AG08395 (cell line): Measurements from ENCODE around the gene TBKBP1.
A peak's percentile ranks its signal among the peaks of the same experiment; 100 is the strongest.

Experiments used
- DNase-seq: peaks from one replicate; pipeline ENCODE4 v3.0.0; 2012; ENCODE audit warnings: mixed read lengths, low spot score

The TBKBP1 gene

GRCh38 chr17:47715669-47716325 lies 21.8 kb downstream of the TBKBP1 start:
- no peak for DNase-seq

GRCh38 chr17:47716375-47716774 lies 22.4 kb downstream of the TBKBP1 start:
- no peak for DNase-seq

GRCh38 chr17:47717261-47717697 lies 23.3 kb downstream of the TBKBP1 start:
- no peak for DNase-seq

- no peak for DNase-seq
Observed at GRCh38 chr17:47717979-47718621, 24.1 kb downstream of the TBKBP1 start.

GRCh38 chr17:47718634-47719405 lies 24.9 kb downstream of the TBKBP1 start:
- no peak for DNase-seq

- DNase-seq: peak; percentile 80
Observed at GRCh38 chr17:47719411-47720152, 25.6 kb downstream of the TBKBP1 start.

GRCh38 chr17:47720196-47720595 lies 26.2 kb downstream of the TBKBP1 start:
- no peak for DNase-seq

- DNase-seq: peak; percentile 75
Observed at GRCh38 chr17:47720754-47721533, 27.0 kb downstream of the TBKBP1 start.

- DNase-seq: no peak
Observed at GRCh38 chr17:47721725-47722124, 27.8 kb downstream of the TBKBP1 start.

GRCh38 chr17:47724705-47725104 lies 30.7 kb downstream of the TBKBP1 start:
- DNase-seq: no peak

GRCh38 chr17:47725446-47726111 lies 31.6 kb downstream of the TBKBP1 start:
- no peak for DNase-seq

GRCh38 chr17:47726796-47727703 lies 33.1 kb downstream of the TBKBP1 start:
- no peak for DNase-seq

GRCh38 chr17:47727704-47728036 lies 33.7 kb downstream of the TBKBP1 start:
- DNase-seq: no peak

- DNase-seq: no peak
Observed at GRCh38 chr17:47728214-47728877, 34.4 kb downstream of the TBKBP1 start.

GRCh38 chr17:47729476-47729875 lies 35.5 kb downstream of the TBKBP1 start:
- DNase-seq: no peak

- DNase-seq: no peak
Observed at GRCh38 chr17:47730681-47731080, 36.7 kb downstream of the TBKBP1 start.

GRCh38 chr17:47731396-47731795 lies 37.4 kb downstream of the TBKBP1 start:
- no peak for DNase-seq

- no peak for DNase-seq
Observed at GRCh38 chr17:47732399-47733046, 38.6 kb downstream of the TBKBP1 start.
